AG10803 (cell line): ENCODE measurements around the gene SPDYE2B.
"Not testable (repeated sequence)": the region's sequence is repeated elsewhere in the genome, so short reads cannot be mapped to it uniquely, and the experiment has no call there.

ENCODE experiments used
- DNase-seq: peaks from one replicate; pipeline ENCODE4 v3.0.0; 2010; ENCODE audit warnings: low read depth
- H3K4me3 ChIP-seq: 2 replicates; pipeline ENCODE4 v1.5.1; 2011; ENCODE audit warnings: mild to moderate bottlenecking, low read length, control low read depth

Gene SPDYE2B

DNA sequence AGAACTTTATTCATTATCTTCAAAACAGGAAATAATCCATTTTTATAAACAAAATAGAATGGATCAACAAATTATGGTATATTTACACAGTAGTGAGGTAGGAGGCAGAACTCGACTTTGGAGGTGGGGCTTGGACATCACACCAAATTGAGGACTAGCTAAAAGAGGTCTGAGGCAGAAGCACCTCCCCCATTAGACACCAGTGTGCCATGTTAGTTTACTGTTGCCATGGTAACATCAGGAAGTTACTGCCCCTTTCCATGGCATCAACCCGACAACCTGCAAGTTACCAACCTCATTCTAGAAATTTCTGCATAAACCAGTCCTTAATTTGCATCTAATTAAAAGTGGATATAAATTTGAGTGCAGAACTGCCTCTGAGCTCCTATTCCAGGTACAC, 45.9 kb downstream of the SPDYE2B start:
- not testable (repeated sequence) for H3K4me3 ChIP-seq, DNase-seq

- DNase-seq, H3K4me3 ChIP-seq: not testable (repeated sequence)
Observed at GRCh38 chr7:102697642-102698512, 47.8 kb downstream of the SPDYE2B start.

DNA sequence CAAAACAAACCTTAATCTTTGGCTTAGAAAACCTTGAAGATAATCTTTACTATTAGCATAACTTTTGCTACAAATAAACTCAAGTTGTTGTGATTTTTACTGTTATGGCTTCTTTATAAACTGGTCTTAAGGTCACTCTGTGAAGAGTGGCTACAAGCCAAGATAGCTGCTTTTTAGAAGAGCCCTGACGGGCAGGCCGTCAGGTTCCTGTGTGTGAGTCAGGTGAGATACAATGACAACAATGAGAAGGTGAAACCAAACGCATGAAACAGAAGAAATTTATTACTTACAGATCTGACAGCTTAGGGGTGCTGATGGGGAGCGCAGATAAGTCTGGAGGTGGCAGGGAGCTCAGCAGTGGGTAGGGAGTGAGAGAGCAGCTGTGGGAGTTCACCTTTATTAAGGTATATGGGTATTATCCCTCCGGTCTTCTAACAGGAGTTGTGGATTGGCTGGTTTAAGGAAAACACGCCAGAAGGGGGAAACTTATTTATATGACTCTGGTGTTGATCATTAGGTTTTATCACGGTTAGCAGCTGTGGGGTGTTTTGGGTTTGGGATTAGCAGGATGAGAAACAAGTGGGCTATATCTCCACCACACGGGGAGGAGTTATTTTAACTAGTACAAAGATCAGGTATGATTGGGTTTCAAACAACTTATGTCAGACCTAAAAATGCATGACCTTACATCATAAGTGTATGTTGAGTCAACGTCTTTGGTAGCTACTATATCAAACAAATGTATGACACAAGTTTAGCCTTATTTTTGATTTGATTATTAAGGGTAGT, 49.0 kb downstream of the SPDYE2B start:
- not testable (repeated sequence) for DNase-seq, H3K4me3 ChIP-seq
